ENCODE measurements around the gene PDS5B. TPM values are rescaled to one million over a fixed set of nuclear protein-coding genes. Genes with fewer than 3 reads are reported as not detected.

The PDS5B gene
- total and polyA plus RNA-seq, 10 of the 15 experiments (the other 5 are each of a cell fraction or from before 2014, with no cell fraction given), result 15.4 to 55.3 (median 30.7) TPM

GRCh38 chr13:32650705-32651311 is 64.6 kb downstream of the PDS5B start (continued):
- no peak for TF ChIP-seq ZBTB4 (CRISPR knock-in tag; IDR thresholded peaks at IDR 0.05)
- no peak for TF ChIP-seq ZNF274 (IDR thresholded peaks at IDR 0.05; ENCODE audit: insufficient read depth, insufficient read length)
- no peak for TF ChIP-seq EP300 (IDR thresholded peaks at IDR 0.05; ENCODE audit: borderline replicate concordance in 1 of 2, control insufficient read depth in 1 of 2, low read depth in 2 of 2, low read length in 2 of 2)
- no peak for TF ChIP-seq RELB (IDR thresholded peaks at IDR 0.05; ENCODE audit: low read depth)
- TF ChIP-seq GABPA (IDR thresholded peaks at IDR 0.05; ENCODE audit: low read depth), result no peak
- TF ChIP-seq PKNOX1 (IDR thresholded peaks at IDR 0.05), result 0 out of 2 replicates have a peak, but pooled peaks have one; percentile 9
- no peak for TF ChIP-seq RCOR1 (conservative IDR thresholded peaks at IDR 0.05; ENCODE audit: low read depth, low read length)
- TF ChIP-seq ZZZ3 (IDR thresholded peaks at IDR 0.05; ENCODE audit: control insufficient read depth, insufficient read length, low read depth), result no peak
- no peak for TF ChIP-seq ZNF687 (IDR thresholded peaks at IDR 0.05)
- TF ChIP-seq BACH1 (IDR thresholded peaks at IDR 0.05; ENCODE audit: borderline replicate concordance), result no peak
- no peak for TF ChIP-seq ZNF217 (IDR thresholded peaks at IDR 0.05)
- no peak for TF ChIP-seq TCF3 (IDR thresholded peaks at IDR 0.05; ENCODE audit: borderline replicate concordance, insufficient read depth, low read depth, low read length)
- TF ChIP-seq ATF2 (IDR thresholded peaks at IDR 0.05; ENCODE audit: low read length), result 0 out of 2 replicates have a peak, but pooled peaks have one; percentile 29
- TF ChIP-seq SRF (IDR thresholded peaks at IDR 0.05; ENCODE audit: low read depth in 2 of 2, low read length in 2 of 2), result no peak
- TF ChIP-seq CHD4 (IDR thresholded peaks at IDR 0.05), result no peak
- TF ChIP-seq NR2C2 (IDR thresholded peaks at IDR 0.05; ENCODE audit: borderline replicate concordance, control insufficient read depth, insufficient read length, low read depth), result no peak
- TF ChIP-seq EED (IDR thresholded peaks at IDR 0.05; ENCODE audit: low read depth), result peak; percentile 28; the same call in 1 of the 2 replicates
- TF ChIP-seq GATAD2B (conservative IDR thresholded peaks at IDR 0.05; ENCODE audit: low read depth), result no peak

Data from GM12878 (cell line).